Activated T-helper 9 cell treated with anti-CD3 and anti-CD28 coated beads, Interleukin-2, amount 50 U/mL, for 16 hours (primary cell): ENCODE results near the gene SSX2.
"Not testable (repeated sequence)": the region's sequence is repeated elsewhere in the genome, so short reads cannot be mapped to it uniquely, and the experiment has no call there.

Experiments
- DNase-seq: peaks from one replicate; pipeline ENCODE4 v3.0.0-alpha.2; 2020; ENCODE audit warnings: low read depth

The SSX2 gene, protein sequence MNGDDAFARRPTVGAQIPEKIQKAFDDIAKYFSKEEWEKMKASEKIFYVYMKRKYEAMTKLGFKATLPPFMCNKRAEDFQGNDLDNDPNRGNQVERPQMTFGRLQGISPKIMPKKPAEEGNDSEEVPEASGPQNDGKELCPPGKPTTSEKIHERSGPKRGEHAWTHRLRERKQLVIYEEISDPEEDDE

DNA sequence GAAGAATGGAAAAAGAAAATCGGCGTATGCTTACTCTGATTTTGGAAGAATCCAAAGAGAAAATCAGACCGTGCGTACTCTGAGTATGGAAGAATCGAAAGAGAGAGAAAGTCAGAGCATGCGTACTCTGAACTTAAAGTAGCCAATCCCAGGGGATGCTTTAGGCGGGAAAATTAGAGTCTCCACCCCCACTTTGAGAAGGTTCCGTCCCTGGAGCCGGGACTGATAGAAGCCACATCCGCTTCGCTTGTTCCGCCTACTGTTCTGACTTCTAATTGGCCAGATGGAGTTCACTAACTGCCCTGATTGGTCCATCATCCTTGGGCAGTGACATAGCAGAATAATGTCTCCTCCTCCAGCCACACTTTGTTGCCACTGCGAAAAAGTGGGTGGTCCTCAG, at the start of gene SSX2:
Gene SSX2 (minus strand): TSS at position 101 of the 400 bp plus-strand sequence. CDS start 1,429 bp downstream, outside the sequence.
- not testable (repeated sequence) for DNase-seq

DNA sequence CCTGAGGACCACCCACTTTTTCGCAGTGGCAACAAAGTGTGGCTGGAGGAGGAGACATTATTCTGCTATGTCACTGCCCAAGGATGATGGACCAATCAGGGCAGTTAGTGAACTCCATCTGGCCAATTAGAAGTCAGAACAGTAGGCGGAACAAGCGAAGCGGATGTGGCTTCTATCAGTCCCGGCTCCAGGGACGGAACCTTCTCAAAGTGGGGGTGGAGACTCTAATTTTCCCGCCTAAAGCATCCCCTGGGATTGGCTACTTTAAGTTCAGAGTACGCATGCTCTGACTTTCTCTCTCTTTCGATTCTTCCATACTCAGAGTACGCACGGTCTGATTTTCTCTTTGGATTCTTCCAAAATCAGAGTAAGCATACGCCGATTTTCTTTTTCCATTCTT, 44.0 kb upstream of the SSX2 start, which contains the start of gene SSX2B:
Gene SSX2B (plus strand): TSS at position 301 of the 400 bp plus-strand sequence. CDS start 1,429 bp downstream, outside the sequence.
- DNase-seq: not testable (repeated sequence)

DNA sequence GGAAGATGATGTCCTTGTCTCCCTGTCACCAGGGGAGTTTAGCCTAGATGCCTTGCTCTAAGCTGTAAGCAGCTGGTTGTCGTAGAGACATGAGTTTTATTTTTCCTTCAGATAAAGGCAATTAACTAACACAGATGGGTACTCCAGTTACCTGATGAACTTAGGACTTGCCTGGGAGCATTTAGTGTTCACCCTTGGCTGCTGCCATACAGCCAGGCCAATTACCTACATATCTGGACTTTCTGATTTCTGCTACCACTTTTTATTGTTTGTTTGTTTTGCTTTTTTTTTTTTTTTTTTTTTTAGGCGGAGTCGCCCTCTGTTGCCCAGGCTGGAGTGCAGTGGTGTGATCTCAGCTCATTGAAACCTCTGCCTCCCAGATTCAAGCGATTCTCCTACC, 14.9 kb downstream of the SSX2 start:
- not testable (repeated sequence) for DNase-seq

DNA sequence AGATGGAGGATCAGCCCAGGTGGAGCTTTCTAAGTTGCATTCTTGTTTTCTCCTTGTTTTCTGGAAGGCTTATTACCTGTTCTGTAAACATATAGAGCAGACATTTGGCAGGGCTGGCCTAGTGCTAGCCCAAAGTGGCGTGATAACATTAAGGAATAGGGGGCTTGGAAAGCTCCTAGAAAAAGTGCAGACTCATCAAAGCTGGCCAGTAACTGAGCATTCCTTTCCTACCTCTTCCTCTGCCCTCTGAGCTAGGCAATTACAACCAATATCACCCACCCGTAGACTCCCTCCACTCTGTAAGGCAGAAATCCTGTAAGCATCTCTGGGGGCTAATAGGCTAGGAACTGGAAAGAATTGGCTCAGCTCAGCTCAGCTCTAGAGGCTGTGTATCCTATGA, 44.8 kb downstream of the SSX2 start:
- not testable (repeated sequence) for DNase-seq

DNA sequence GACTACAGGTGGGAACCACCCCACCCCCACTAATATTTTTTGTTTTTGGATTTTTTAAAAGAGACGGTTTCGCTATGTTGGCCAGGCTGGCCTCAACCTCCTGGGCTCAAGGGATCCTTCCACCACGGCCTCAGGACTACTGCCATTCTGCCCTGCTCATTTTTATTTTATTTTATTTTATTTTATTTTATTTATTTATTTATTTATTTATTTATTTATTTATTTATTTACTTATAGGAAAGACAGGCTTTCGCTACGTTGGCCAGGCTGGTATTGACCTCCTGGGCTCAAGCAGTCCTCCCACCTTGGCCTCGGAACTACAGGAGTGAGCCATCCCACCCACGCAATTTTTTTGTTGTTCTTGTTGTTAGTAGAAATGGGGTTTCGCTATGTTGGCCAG, 51.5 kb downstream of the SSX2 start:
- DNase-seq: not testable (repeated sequence)

DNA sequence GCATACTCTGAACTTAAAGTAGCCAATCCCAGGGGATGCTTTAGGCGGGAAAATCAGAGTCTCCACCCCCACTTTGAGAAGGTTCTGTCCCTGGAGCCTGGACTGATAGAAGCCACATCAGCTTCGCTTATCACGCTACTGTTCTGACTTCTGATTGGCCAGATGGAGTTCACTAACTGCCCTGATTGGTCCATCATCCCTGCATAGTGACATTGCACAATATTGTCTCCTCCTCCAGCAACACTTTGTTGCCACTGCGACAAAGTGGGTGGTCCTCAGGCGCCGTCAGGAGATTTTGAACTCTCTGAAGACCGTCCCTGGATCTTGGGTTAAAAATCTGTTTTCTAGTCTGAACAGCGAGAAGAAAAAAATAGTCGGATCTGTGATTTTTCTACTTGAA, 52.2 kb downstream of the SSX2 start, which contains the start of gene SSX7:
Gene SSX7 (minus strand): TSS at position 101 of the 400 bp plus-strand sequence. CDS start 1,428 bp downstream, outside the sequence.
- DNase-seq: not testable (repeated sequence)

DNA sequence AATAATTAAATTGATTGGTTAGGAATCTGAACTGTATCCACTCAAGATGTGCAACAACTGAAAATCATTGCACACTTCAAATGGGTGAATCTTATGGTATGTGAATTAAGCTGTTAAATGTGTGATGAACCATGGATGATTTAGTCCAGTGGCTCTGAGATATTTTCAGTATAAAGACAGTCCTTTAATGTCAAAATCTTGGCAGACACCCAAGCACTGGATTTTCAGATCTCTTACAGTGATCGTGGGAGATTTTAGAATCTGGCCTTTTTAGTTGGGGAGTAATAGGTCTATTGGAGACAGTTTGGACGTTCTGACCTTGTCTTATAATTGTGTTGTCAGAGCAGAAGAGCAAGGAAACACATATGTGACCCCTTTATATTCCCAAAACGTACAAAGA, 56.3 kb downstream of the SSX2 start:
- not testable (repeated sequence) for DNase-seq

DNA sequence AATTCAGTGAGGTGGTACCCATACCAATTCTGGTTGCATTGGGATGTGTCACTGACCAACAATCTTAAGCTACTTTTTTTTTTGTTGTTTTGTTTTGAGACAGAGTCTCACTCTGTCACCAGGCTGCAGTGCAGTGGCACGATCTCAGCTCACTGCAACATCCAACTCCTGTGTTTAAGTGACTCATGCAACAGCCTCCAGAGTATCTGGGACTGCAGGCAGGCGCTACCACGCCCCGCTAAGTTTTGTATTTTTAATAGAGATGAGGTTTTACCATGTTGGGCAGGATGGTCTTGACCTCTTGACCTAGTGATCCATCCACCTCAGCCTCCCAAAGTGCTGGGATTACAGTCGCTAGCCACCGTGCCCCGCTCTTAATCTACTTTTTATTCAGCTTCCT, 58.0 kb downstream of the SSX2 start:
- DNase-seq: not testable (repeated sequence)
